DND-41 (cell line): ENCODE data around the gene CYB5R4.

ENCODE experiments used
- EZH2 ChIP-seq: IDR thresholded peaks from 3 replicates; pipeline ENCODE4 v1.6.1; 2012; ENCODE audit warnings: borderline replicate concordance, low read depth, mild to moderate bottlenecking, moderate library complexity, low read length, inconsistent platforms; ENCODE audit not compliant: severe bottlenecking
- TF ChIP-seq, protein P1 (sequence below): IDR thresholded peaks from 2 replicates; pipeline ENCODE4 v1.5.1; 2012; ENCODE audit warnings: borderline replicate concordance, low read length, moderate library complexity, mild to moderate bottlenecking; ENCODE audit not compliant: poor library complexity, severe bottlenecking; ENCODE audit errors: extremely low read depth

- TF ChIP-seq, protein P1, sequence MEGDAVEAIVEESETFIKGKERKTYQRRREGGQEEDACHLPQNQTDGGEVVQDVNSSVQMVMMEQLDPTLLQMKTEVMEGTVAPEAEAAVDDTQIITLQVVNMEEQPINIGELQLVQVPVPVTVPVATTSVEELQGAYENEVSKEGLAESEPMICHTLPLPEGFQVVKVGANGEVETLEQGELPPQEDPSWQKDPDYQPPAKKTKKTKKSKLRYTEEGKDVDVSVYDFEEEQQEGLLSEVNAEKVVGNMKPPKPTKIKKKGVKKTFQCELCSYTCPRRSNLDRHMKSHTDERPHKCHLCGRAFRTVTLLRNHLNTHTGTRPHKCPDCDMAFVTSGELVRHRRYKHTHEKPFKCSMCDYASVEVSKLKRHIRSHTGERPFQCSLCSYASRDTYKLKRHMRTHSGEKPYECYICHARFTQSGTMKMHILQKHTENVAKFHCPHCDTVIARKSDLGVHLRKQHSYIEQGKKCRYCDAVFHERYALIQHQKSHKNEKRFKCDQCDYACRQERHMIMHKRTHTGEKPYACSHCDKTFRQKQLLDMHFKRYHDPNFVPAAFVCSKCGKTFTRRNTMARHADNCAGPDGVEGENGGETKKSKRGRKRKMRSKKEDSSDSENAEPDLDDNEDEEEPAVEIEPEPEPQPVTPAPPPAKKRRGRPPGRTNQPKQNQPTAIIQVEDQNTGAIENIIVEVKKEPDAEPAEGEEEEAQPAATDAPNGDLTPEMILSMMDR: no peak
- TF ChIP-seq EZH2: no peak
Observed at GRCh38 chr6:83893024-83893423, 33.5 kb downstream of the CYB5R4 start.
